ENCODE measurements around the gene RUNX2. TPM values are rescaled to one million over a fixed set of nuclear protein-coding genes. Genes with fewer than 3 reads are reported as not detected.

The RUNX2 gene
- polyA plus RNA-seq, 1 of the 3 experiments (the other 2 are of a cell fraction): 4.4 TPM

DNA sequence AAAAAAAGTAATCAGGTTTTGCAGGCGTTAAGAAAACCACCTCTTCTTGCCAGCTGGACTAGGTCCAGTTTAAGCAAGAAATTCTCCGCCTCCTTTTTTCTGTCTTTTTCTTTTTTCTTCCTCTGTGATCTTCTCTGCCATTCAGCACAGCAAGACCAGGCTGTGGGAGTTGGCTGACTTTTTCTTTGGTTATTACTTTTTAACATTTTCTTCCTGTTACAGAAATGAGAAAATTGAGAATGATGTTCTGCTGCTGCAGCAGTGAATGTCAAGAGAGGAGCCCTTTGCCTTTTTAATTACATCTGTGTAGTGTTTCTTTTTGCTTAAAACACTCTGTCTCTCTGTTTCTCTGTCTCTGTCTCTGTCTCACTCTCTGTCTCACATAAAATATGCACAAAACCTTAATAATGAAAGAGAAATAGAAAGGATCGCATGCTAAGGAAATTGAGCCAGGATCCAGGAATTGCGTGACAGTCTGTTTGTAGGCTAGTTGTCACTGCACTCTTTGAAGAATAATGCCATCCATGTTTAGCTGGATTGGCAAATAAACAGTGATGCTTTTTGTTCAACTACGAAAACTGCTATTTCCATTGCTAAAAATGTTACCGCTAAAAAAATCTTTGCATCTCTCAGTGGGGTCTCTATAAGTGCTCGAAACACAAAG lies 152.8 kb downstream of the RUNX2 start:
- H4K20me1 ChIP-seq (ENCODE audit: insufficient read depth): no peaks in the 10 kb centered on the region
- H3K4me3 ChIP-seq (ENCODE audit: low read depth in 2 of 2, low read length in 1 of 2): no peak overlapping the region
- H3K9ac ChIP-seq: no peak overlapping the region; the same call in 1 of the 2 replicates
- 76% methylated on average over 7 of the region's 7 CpGs for WGBS (ENCODE audit: low lambda C conversion rate)
- TF ChIP-seq NFIC (IDR thresholded peaks at IDR 0.05; ENCODE audit: borderline replicate concordance) (peak; percentile 15; the same call in 1 of the 2 replicates), EZH2phosphoT487 (IDR thresholded peaks at IDR 0.05; ENCODE audit: borderline replicate concordance, low read depth) (no peak)
- H3F3A ChIP-seq (replicated peaks; ENCODE audit: insufficient read depth): peaks cover 20% of the 10 kb centered on the region
- DNase-seq: no peak
- H3K27me3 ChIP-seq (ENCODE audit: insufficient read depth): no peaks in the 10 kb centered on the region
- no peak overlapping the region; the same call in 1 of the 2 replicates for H2AFZ ChIP-seq (ENCODE audit: low read depth)
- 0 out of 4 replicates have a peak overlapping the region, but pooled peaks of 1 of the 2 experiments have one; percentile 6 for H3K27ac ChIP-seq (ENCODE audit: low read depth in 2 of 2, low read length in 1 of 2)
- no peaks in the 10 kb centered on the region for H3K9me2 ChIP-seq
- POLR2A ChIA-PET: no interaction called here
- no peaks in the 10 kb centered on the region for H3K36me3 ChIP-seq (replicated peaks in 1 of 2; ENCODE audit: control insufficient read depth in 1 of 2, insufficient read depth in 2 of 2, low read length in 1 of 2)
- H3K4me1 ChIP-seq (ENCODE audit: control insufficient read depth in 1 of 2, insufficient read depth in 2 of 2, low read depth in 1 of 2, low read length in 1 of 2): peaks cover 0 to 43% of the 10 kb centered on the region in 2 experiments; a peak in 3 of 4 replicates
- CTCF ChIA-PET: no interaction called here
- no peaks in the 10 kb centered on the region for H3K9me3 ChIP-seq
- H3K4me2 ChIP-seq: no peak overlapping the region
- H3K79me2 ChIP-seq (ENCODE audit: insufficient read depth): peaks cover 4% of the 10 kb centered on the region; the same call in 1 of the 2 replicates

DNA sequence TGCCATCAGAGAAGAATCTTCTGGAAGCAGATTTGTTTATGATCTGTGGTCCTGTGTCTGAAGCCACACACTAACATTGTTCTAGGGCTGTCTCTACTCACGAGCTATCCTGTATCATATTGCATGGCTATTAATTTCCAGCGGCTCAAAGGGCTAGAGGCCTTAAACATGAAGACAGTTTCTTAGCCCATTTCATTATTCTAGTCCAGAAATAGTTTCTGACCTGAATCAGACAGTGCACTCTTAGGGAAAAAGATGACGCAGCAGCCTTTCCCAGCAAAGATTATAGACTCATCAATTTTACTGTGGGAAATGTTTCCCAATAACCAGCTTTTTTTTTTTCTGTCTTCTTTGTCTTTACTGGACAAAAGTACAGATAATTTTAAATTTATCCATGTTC lies 154.9 kb downstream of the RUNX2 start:
- 5% methylated on average over 3 of the region's 3 CpGs for WGBS (ENCODE audit: low lambda C conversion rate)
- Histone ChIP-seq H3K27me3 (ENCODE audit: insufficient read depth) (no peaks in the 10 kb centered on the region), H3K4me3 (ENCODE audit: low read depth in 2 of 2, low read length in 1 of 2) (no peak overlapping the region), H3F3A (replicated peaks; ENCODE audit: insufficient read depth) (peaks cover 15% of the 10 kb centered on the region), H3K79me2 (ENCODE audit: insufficient read depth) (peaks cover 4% of the 10 kb centered on the region; the same call in 1 of the 2 replicates), H3K4me1 (ENCODE audit: control insufficient read depth in 1 of 2, insufficient read depth in 2 of 2, low read depth in 1 of 2, low read length in 1 of 2) (peaks cover 0 to 38% of the 10 kb centered on the region in 2 experiments; a peak in 3 of 4 replicates), H3K9ac (peak overlapping the region; percentile 15; the same call in 1 of the 2 replicates), H3K36me3 (replicated peaks in 1 of 2; ENCODE audit: control insufficient read depth in 1 of 2, insufficient read depth in 2 of 2, low read length in 1 of 2) (no peaks in the 10 kb centered on the region), H3K4me2 (peak overlapping the region; percentile 51; the same call in 1 of the 2 replicates), H3K9me2 (no peaks in the 10 kb centered on the region), H3K9me3 (no peaks in the 10 kb centered on the region), H2AFZ (ENCODE audit: low read depth) (no peak overlapping the region), H4K20me1 (ENCODE audit: insufficient read depth) (no peaks in the 10 kb centered on the region), H3K27ac (ENCODE audit: low read depth in 2 of 2, low read length in 1 of 2) (peak overlapping the region in 1 of 2 experiments; percentile 92; a peak in 3 of 4 replicates)
- DNase-seq: no peak
- ChIA-PET CTCF (interaction anchor here (1.3 to 1.6 kb wide), 2 partner anchors 18 to 827 kb away, joined by 3 to 6 read pairs; no protein-coding TSS in a partner anchor), POLR2A (interaction anchor here (0.6 kb wide), 1 partner anchor 8 kb away, joined by 3 read pairs; no protein-coding TSS in a partner anchor)
- TF ChIP-seq EP300 (IDR thresholded peaks at IDR 0.05; ENCODE audit: borderline replicate concordance in 1 of 2, low read depth in 1 of 2, low read length in 1 of 2) (no peak; a peak in 1 of 4 replicates), JUND (IDR thresholded peaks at IDR 0.05) (peak; percentile 50; the same call in 1 of the 2 replicates), TAF1 (IDR thresholded peaks at IDR 0.05; ENCODE audit: borderline replicate concordance, low read depth, low read length) (no peak), GABPA (IDR thresholded peaks at IDR 0.05; ENCODE audit: low read depth) (no peak), YY1 (IDR thresholded peaks at IDR 0.05; ENCODE audit: low read depth) (no peak), FOXJ3 (CRISPR knock-in tag; IDR thresholded peaks at IDR 0.05) (no peak), RFX5 (IDR thresholded peaks at IDR 0.05; ENCODE audit: low read length) (no peak), ELF1 (IDR thresholded peaks at IDR 0.05) (no peak), FOSL2 (IDR thresholded peaks at IDR 0.05; ENCODE audit: borderline replicate concordance, low read depth) (peak; percentile 66; the same call in 1 of the 2 replicates), MEF2A (IDR thresholded peaks at IDR 0.05; ENCODE audit: borderline replicate concordance, low read depth) (peak; percentile 75; the same call in 1 of the 2 replicates), NRF1 (IDR thresholded peaks at IDR 0.05; ENCODE audit: low read depth, low read length) (no peak), EZH2phosphoT487 (IDR thresholded peaks at IDR 0.05; ENCODE audit: borderline replicate concordance, low read depth) (no peak), FOXM1 (IDR thresholded peaks at IDR 0.05; ENCODE audit: low read depth) (no peak), CHD2 (IDR thresholded peaks at IDR 0.05; ENCODE audit: low read length, partially characterized antibody) (no peak), MXI1 (IDR thresholded peaks at IDR 0.05; ENCODE audit: low read depth, low read length) (no peak), SIN3A (IDR thresholded peaks at IDR 0.05; ENCODE audit: borderline replicate concordance, low read depth, low read length) (no peak), TCF12 (IDR thresholded peaks at IDR 0.05) (peak; percentile 58; the same call in 1 of the 2 replicates)
- TF ChIP-seq, protein P1, sequence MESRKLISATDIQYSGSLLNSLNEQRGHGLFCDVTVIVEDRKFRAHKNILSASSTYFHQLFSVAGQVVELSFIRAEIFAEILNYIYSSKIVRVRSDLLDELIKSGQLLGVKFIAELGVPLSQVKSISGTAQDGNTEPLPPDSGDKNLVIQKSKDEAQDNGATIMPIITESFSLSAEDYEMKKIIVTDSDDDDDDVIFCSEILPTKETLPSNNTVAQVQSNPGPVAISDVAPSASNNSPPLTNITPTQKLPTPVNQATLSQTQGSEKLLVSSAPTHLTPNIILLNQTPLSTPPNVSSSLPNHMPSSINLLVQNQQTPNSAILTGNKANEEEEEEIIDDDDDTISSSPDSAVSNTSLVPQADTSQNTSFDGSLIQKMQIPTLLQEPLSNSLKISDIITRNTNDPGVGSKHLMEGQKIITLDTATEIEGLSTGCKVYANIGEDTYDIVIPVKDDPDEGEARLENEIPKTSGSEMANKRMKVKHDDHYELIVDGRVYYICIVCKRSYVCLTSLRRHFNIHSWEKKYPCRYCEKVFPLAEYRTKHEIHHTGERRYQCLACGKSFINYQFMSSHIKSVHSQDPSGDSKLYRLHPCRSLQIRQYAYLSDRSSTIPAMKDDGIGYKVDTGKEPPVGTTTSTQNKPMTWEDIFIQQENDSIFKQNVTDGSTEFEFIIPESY (IDR thresholded peaks at IDR 0.05; ENCODE audit: borderline replicate concordance, low read depth): no peak
- TF ChIP-seq, protein P2, sequence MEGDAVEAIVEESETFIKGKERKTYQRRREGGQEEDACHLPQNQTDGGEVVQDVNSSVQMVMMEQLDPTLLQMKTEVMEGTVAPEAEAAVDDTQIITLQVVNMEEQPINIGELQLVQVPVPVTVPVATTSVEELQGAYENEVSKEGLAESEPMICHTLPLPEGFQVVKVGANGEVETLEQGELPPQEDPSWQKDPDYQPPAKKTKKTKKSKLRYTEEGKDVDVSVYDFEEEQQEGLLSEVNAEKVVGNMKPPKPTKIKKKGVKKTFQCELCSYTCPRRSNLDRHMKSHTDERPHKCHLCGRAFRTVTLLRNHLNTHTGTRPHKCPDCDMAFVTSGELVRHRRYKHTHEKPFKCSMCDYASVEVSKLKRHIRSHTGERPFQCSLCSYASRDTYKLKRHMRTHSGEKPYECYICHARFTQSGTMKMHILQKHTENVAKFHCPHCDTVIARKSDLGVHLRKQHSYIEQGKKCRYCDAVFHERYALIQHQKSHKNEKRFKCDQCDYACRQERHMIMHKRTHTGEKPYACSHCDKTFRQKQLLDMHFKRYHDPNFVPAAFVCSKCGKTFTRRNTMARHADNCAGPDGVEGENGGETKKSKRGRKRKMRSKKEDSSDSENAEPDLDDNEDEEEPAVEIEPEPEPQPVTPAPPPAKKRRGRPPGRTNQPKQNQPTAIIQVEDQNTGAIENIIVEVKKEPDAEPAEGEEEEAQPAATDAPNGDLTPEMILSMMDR (IDR thresholded peaks at IDR 0.05): no peak
- TF ChIP-seq, protein P3, sequence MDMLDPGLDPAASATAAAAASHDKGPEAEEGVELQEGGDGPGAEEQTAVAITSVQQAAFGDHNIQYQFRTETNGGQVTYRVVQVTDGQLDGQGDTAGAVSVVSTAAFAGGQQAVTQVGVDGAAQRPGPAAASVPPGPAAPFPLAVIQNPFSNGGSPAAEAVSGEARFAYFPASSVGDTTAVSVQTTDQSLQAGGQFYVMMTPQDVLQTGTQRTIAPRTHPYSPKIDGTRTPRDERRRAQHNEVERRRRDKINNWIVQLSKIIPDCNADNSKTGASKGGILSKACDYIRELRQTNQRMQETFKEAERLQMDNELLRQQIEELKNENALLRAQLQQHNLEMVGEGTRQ (IDR thresholded peaks at IDR 0.05; ENCODE audit: borderline replicate concordance, low read depth, low read length): no peak
- TF ChIP-seq, protein P4, sequence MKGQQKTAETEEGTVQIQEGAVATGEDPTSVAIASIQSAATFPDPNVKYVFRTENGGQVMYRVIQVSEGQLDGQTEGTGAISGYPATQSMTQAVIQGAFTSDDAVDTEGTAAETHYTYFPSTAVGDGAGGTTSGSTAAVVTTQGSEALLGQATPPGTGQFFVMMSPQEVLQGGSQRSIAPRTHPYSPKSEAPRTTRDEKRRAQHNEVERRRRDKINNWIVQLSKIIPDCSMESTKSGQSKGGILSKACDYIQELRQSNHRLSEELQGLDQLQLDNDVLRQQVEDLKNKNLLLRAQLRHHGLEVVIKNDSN (IDR thresholded peaks at IDR 0.05; ENCODE audit: borderline replicate concordance, low read depth): no peak
